Heart right ventricle (tissue), 16 donors: ENCODE results near the gene AFF1. TPM values are rescaled to one million over a fixed set of nuclear protein-coding genes. Genes with fewer than 3 reads are reported as not detected.

Experiments used
- ATAC-seq, 8 donors: fragments of 200-7000 bp; cut with Tn5 transposase; one replicate each; pipeline ENCODE4 v1.9.1; 2020; ENCODE audit warnings: mild to moderate bottlenecking in 8 of 8, moderate library complexity in 8 of 8, moderate number of reproducible peaks in 1 of 8
- DNase-seq, 2 donors: peaks; one replicate each; pipeline ENCODE4 v3.0.0-alpha.2; 2020
- H3K27ac ChIP-seq, 10 donors: fragments of 200-600 bp; sonication (generic) in 2 of 10; one replicate each; pipeline versions ENCODE4 v1.5.0 to v1.8.0; 2020 to 2022; ENCODE audit warnings: mild to moderate bottlenecking in 3 of 10
- H3K27me3 ChIP-seq, 7 donors: fragments of 200-600 bp; one replicate each; pipeline ENCODE4 v1.8.0; 2021 to 2022; ENCODE audit warnings: mild to moderate bottlenecking in 2 of 7
- H3K36me3 ChIP-seq, 9 donors: fragments of 200-600 bp; sonication (generic) in 1 of 9; one replicate each; pipeline versions ENCODE4 v1.5.0 to v1.8.0; 2020 to 2022; ENCODE audit warnings: mild to moderate bottlenecking in 2 of 9
- H3K4me1 ChIP-seq, 9 donors: fragments of 200-600 bp; sonication (generic) in 1 of 9; one replicate each; pipeline versions ENCODE4 v1.5.0 to v1.8.0; 2020 to 2022; ENCODE audit warnings: mild to moderate bottlenecking in 4 of 9
- H3K4me3 ChIP-seq, 10 donors: fragments of 200-600 bp; sonication (generic) in 2 of 10; one replicate each; pipeline versions ENCODE4 v1.5.0 to v1.8.0; 2020 to 2022; ENCODE audit warnings: mild to moderate bottlenecking in 7 of 10, moderate library complexity in 2 of 10
- H3K9me3 ChIP-seq, 11 donors: fragments of 200-600 bp in 10 of 11; sonication (generic) in 2 of 11; one replicate each; pipeline versions ENCODE4 v1.5.0 to v1.8.0; 2013 to 2022; ENCODE audit warnings: mild to moderate bottlenecking in 2 of 11, control low read depth in 1 of 11, moderate library complexity in 1 of 11
- CTCF ChIP-seq, 9 donors: fragments of 200-600 bp; sonication (generic) in 2 of 9; IDR thresholded peaks; one replicate each; pipeline versions ENCODE4 v1.5.0 to v1.8.0; 2021 to 2022; ENCODE audit warnings: antibody characterized with exemption in 9 of 9, mild to moderate bottlenecking in 5 of 9, moderate library complexity in 1 of 9
- WGBS, 2 donors: extraction: QIAGEN DNeasy Blood & Tissue Kit; methylation state at CpG; one replicate each; pipeline ENCODE4 v1.1.7; 2013; ENCODE audit warnings: inconsistent platforms in 1 of 2; 5-methylcytosine and 5-hydroxymethylcytosine counted together
- intact Hi-C, 10 donors: fragments of 100-400 bp; cut with DNase I; formaldehyde crosslinking; loops; one replicate each; pipeline versions ENCODE4 v1.11.1 to v1.14.2; 2022
- polyA plus RNA-seq, 2 donors: library from polyadenylated mRNA; stranded (reverse); fragments of 200-250 nt; gene quantifications; one replicate each; pipeline ENCODE4 v1.2.3, GENCODE V29; 2013
- total RNA-seq, 10 donors: library from RNA; stranded (reverse); fragmentation: NEBNext Ultra II Directional in 3 of 10; extraction: Animal tissue kit (Norgen Biotek cat#: 25700) in 3 of 10; gene quantifications; one replicate each; pipeline versions ENCODE4 v1.2.1 to v1.2.4, GENCODE V29; 2021 to 2023
- donor health status: Arrhythmogenic right ventricular cardiomyopathy.
- donor health status: ischemic (EF 13 %, LVEDD 7.1; RV severe dilation, severe dysfunction).
- donor health status: healthy with polysubstance abuse.
- donor health status: DM: no; HTN: yes; CAD: no.
- donor health status: DM: no; HTN: no; CAD: no.
- donor health status: ischemic (EF 25% LVEDD 6.9; RV normal size, moderate dysfunction).
- donor health status: ischemic (EF 25% LVEDD 5.7; RV mildly dilated, moderate dysfunction).
- donor health status: healthy.
- donor health status: DM: yes; HTN: yes; CAD: no.
- donor health status: Ischemic cardiomyopathy.
- donor health status: ischemic (EF 35%, LVEDD 5.7; RV mildly dilated, moderate dysfunction).
- donor health status: nonischemic (EF 11% LVEDD 7.7; RV severe dilation, severe dysfunction).
- donor health status: DM: yes; HTN: yes; CAD: no.
- donor health status: PGD.
- donor health status: ischemic (EF 29% LVEDD 5.4; RV normal size, mild dysfunction).
- donor health status: nonischemic (EF 23%, LVEDD 6.1; RV moderate dilation, normal function).

The AFF1 gene
- total and polyA plus RNA-seq, 12 donors: 44.4 to 90.2 (median 74.5) TPM

- Histone ChIP-seq H3K36me3 (peaks cover 0 to under 1% (median 0%) of the 10 kb centered on the region in 9 donors), H3K9me3 (no peaks in the 10 kb centered on the region), H3K4me3 (no peak overlapping the region), H3K4me1 (peaks cover 0 to 63% (median 26%) of the 10 kb centered on the region in 9 donors), H3K27me3 (no peaks in the 10 kb centered on the region), H3K27ac (peak overlapping the region in 1 of 10 donors; percentile 29)
- no peak for TF ChIP-seq CTCF (IDR thresholded peaks at IDR 0.05)
- 90 to 93% methylated on average over 2 of the region's 2 CpGs for WGBS, 2 donors
- intact Hi-C loops: no loop called here
- ATAC-seq (no peak), DNase-seq (no peak)
These were observed 33.0 kb downstream of the AFF1 start for GRCh38 chr4:86967798-86968197.

- no peaks in the 10 kb centered on the region for H3K9me3 ChIP-seq
- WGBS, 2 donors: 53 to 79% methylated on average over 2 of the region's 2 CpGs
- H3K4me3 ChIP-seq: no peak overlapping the region
- DNase-seq (no peak), ATAC-seq (no peak)
- no peak for TF ChIP-seq CTCF (IDR thresholded peaks at IDR 0.05)
- peaks cover 0 to 70% (median 33%) of the 10 kb centered on the region in 9 donors for H3K4me1 ChIP-seq
- H3K27me3 ChIP-seq: no peaks in the 10 kb centered on the region
- intact Hi-C loops: no loop called here
- no peaks in the 10 kb centered on the region for H3K36me3 ChIP-seq
- no peak overlapping the region for H3K27ac ChIP-seq
These were observed 33.7 kb downstream of the AFF1 start for GRCh38 chr4:86968547-86968946.

- Histone ChIP-seq H3K9me3 (no peaks in the 10 kb centered on the region), H3K4me1 (peaks cover 0 to 70% (median 34%) of the 10 kb centered on the region in 9 donors), H3K36me3 (no peaks in the 10 kb centered on the region), H3K27me3 (no peaks in the 10 kb centered on the region), H3K27ac (peak overlapping the region in 1 of 10 donors; percentile 0), H3K4me3 (no peak overlapping the region)
- intact Hi-C loops: no loop called here
- ATAC-seq (no peak), DNase-seq (peak in 1 of 2 donors; percentile 16)
- TF ChIP-seq CTCF (IDR thresholded peaks at IDR 0.05): no peak
- WGBS, 2 donors: 42 to 49% methylated on average over 8 of the region's 8 CpGs
These were observed 35.9 kb downstream of the AFF1 start for GRCh38 chr4:86970447-86971354.

- Histone ChIP-seq H3K4me1 (peaks cover 0 to 65% (median 34%) of the 10 kb centered on the region in 9 donors), H3K36me3 (no peaks in the 10 kb centered on the region), H3K27ac (no peak overlapping the region), H3K4me3 (no peak overlapping the region), H3K9me3 (no peaks in the 10 kb centered on the region), H3K27me3 (no peaks in the 10 kb centered on the region)
- intact Hi-C loops: no loop called here
- ATAC-seq (no peak), DNase-seq (no peak)
- TF ChIP-seq CTCF (IDR thresholded peaks at IDR 0.05): no peak
These were observed 36.5 kb downstream of the AFF1 start for GRCh38 chr4:86971355-86971683.
